Fibroblast of villous mesenchyme (primary cell): ENCODE results near the gene DVL1. TPM values are rescaled to one million over a fixed set of nuclear protein-coding genes. Genes with fewer than 3 reads are reported as not detected.

Experiments
- DNase-seq: peaks from one replicate; pipeline ENCODE4 v3.0.0-alpha.2; 2010; ENCODE audit warnings: low read depth
- H3K4me3 ChIP-seq: 2 replicates; pipeline ENCODE4 v1.5.1; 2011; ENCODE audit warnings: low read depth, mild to moderate bottlenecking, low read length
- CTCF ChIP-seq: IDR thresholded peaks from 2 replicates; pipeline ENCODE4 v1.5.1; 2012; ENCODE audit warnings: low read depth, mild to moderate bottlenecking, low read length; ENCODE audit not compliant: insufficient read depth
- total RNA-seq: library from RNA; depleted of rRNA; stranded (reverse); fragments of >200 nt; gene quantifications from 2 replicates; pipeline ENCODE4 v1.2.3, GENCODE V29; 2012

Gene DVL1
- total RNA-seq, 1 donor: 69.5 TPM

GRCh38 chr1:1334835-1335234, 14.4 kb downstream of the DVL1 start:
- DNase-seq: no peak
- no peak for TF ChIP-seq CTCF

GRCh38 chr1:1333551-1334241, 15.5 kb downstream of the DVL1 start:
- no peak for TF ChIP-seq CTCF
- H3K4me3 ChIP-seq: no peak overlapping the region
- no peak for DNase-seq

More at GRCh38 chr1:1334835-1335234, 14.4 kb downstream of the DVL1 start:
- no peak overlapping the region for H3K4me3 ChIP-seq

GRCh38 chr1:1332774-1333480, 16.3 kb downstream of the DVL1 start:
- TF ChIP-seq CTCF: no peak
- DNase-seq: no peak
- no peak overlapping the region for H3K4me3 ChIP-seq

GRCh38 chr1:1332031-1332755, 17.0 kb downstream of the DVL1 start:
- TF ChIP-seq CTCF: no peak
- H3K4me3 ChIP-seq: no peak overlapping the region
- no peak for DNase-seq

- DNase-seq: no peak
- no peak within 1 kb of the TSS for H3K4me3 ChIP-seq
- TF ChIP-seq CTCF: no peak
Observed at GRCh38 chr1:1331068-1331965, 17.9 kb downstream of the DVL1 start, which contains the start of gene TAS1R3. Gene TAS1R3, plus strand, starts transcription at chr1:1331280. Its CDS starts 66 bp downstream, at chr1:1331346.
